B cell (primary cell): ENCODE measurements around the gene DQX1. TPM values are rescaled to one million over a fixed set of nuclear protein-coding genes. Genes with fewer than 3 reads are reported as not detected.

Experiments
- ATAC-seq: fragments of 200-7000 bp; cut with Tn5 transposase; one replicate; pipeline ENCODE4 v1.10.0; 2021; ENCODE audit warnings: low read depth, mild to moderate bottlenecking, moderate number of reproducible peaks, moderate library complexity
- CTCF ChIA-PET: fragments of 350-600 bp; sonication (Branson Sonifier 250); formaldehyde crosslinking; loops from one replicate; lab custom pipeline; 2021; ENCODE audit warnings: antibody characterized with exemption, inconsistent platforms; lab: Charles Lee
- POLR2A ChIA-PET: fragments of 350-600 bp; sonication (Branson Sonifier 250); formaldehyde crosslinking; loops from one replicate; lab custom pipeline; 2021; ENCODE audit warnings: antibody characterized with exemption; lab: Charles Lee
- DNase-seq: peaks from one replicate; pipeline ENCODE4 v3.0.0; 2013
- H2AFZ ChIP-seq: 2 replicates; pipeline ENCODE4 v1.6.1; 2012; ENCODE audit warnings: mild to moderate bottlenecking, low read depth, low read length; ENCODE audit not compliant: insufficient read depth, poor library complexity, severe bottlenecking
- H3K27ac ChIP-seq, 2 donors: 1 replicate in 1 of 2; 2 replicates in 1 of 2; pipeline ENCODE4 v1.5.1; 2012 to 2013; ENCODE audit warnings: low read length in 2 of 2, mild to moderate bottlenecking in 2 of 2, moderate library complexity in 1 of 2
- H3K27me3 ChIP-seq, 4 experiments: fragments of 200-600 bp in 1 of 4; sonication (generic) in 1 of 4; replicated peaks in 1 of 4; 1 replicate in 2 of 4; 2 replicates in 2 of 4; pipeline versions ENCODE4 v1.6.1 to v1.7.0; 2013 to 2016; ENCODE audit warnings: low read length in 3 of 4, mild to moderate bottlenecking in 2 of 4, mixed read lengths in 1 of 4, moderate library complexity in 1 of 4; ENCODE audit not compliant: insufficient read depth in 4 of 4, control insufficient read depth in 3 of 4; ENCODE audit errors: control extremely low read depth in 1 of 4
- H3K36me3 ChIP-seq, 2 experiments: replicated peaks in 1 of 2; 1 replicate in 1 of 2; 2 replicates in 1 of 2; pipeline versions ENCODE4 v1.6.1 to v1.7.1; 2013; ENCODE audit warnings: low read length in 1 of 2; ENCODE audit not compliant: insufficient read depth in 2 of 2, control insufficient read depth in 1 of 2; ENCODE audit errors: control extremely low read depth in 1 of 2, extremely low read depth in 1 of 2
- H3K4me1 ChIP-seq, 2 donors: fragments of 200-600 bp in 1 of 2; sonication (generic) in 1 of 2; 1 replicate in 1 of 2; 2 replicates in 1 of 2; pipeline versions ENCODE4 v1.5.1 to v1.6.1; 2013 to 2017; ENCODE audit warnings: low read length in 2 of 2; ENCODE audit not compliant: control insufficient read depth in 2 of 2, insufficient read depth in 2 of 2
- H3K4me2 ChIP-seq: replicated peaks from 2 replicates; pipeline ENCODE3; 2012; ENCODE audit warnings: mild to moderate bottlenecking, low read depth, low read length; ENCODE audit not compliant: poor library complexity, severe bottlenecking
- H3K4me3 ChIP-seq, 5 experiments: fragments of 200-600 bp in 1 of 5; sonication (generic) in 1 of 5; 1 replicate in 3 of 5; 2 replicates in 2 of 5; pipeline versions ENCODE4 v1.5.1 to v1.7.0; 2011 to 2016; ENCODE audit warnings: low read length in 4 of 5, mild to moderate bottlenecking in 4 of 5, low read depth in 2 of 5, control low read depth in 1 of 5, moderate library complexity in 1 of 5; ENCODE audit not compliant: insufficient read depth in 1 of 5; ENCODE audit errors: control extremely low read depth in 1 of 5, extremely low read depth in 1 of 5
- H3K79me2 ChIP-seq: fragments of 200-600 bp; sonication (generic); one replicate; pipeline ENCODE4 v1.6.0; 2016; ENCODE audit warnings: low read length; ENCODE audit not compliant: control insufficient read depth, insufficient read depth
- H3K9ac ChIP-seq: fragments of 200-600 bp; sonication (generic); 2 replicates; pipeline ENCODE4 v1.6.1; 2017; ENCODE audit warnings: mild to moderate bottlenecking, low read length, moderate library complexity
- H3K9me3 ChIP-seq, 3 donors: one replicate each; pipeline versions ENCODE4 v1.6.1 to v1.7.1; 2013; ENCODE audit warnings: low read length in 2 of 3; ENCODE audit not compliant: control insufficient read depth in 2 of 3, insufficient read depth in 1 of 3; ENCODE audit errors: control extremely low read depth in 1 of 3
- H4K20me1 ChIP-seq: 2 replicates; pipeline ENCODE4 v1.6.0; 2012; ENCODE audit warnings: mild to moderate bottlenecking, low read length; ENCODE audit not compliant: insufficient read depth, control insufficient read depth, poor library complexity, severe bottlenecking
- H3K27ac Mint-ChIP-seq: one replicate; pipeline ENCODE4 v1.8.0; 2021; ENCODE audit warnings: mixed read lengths
- H3K27me3 Mint-ChIP-seq: one replicate; pipeline ENCODE4 v1.8.0; 2021; ENCODE audit warnings: mixed read lengths
- H3K4me1 Mint-ChIP-seq: one replicate; pipeline ENCODE4 v1.8.0; 2021; ENCODE audit warnings: mixed read lengths
- H3K4me3 Mint-ChIP-seq: one replicate; pipeline ENCODE4 v1.8.0; 2021; ENCODE audit warnings: mixed read lengths
- H3K9me3 Mint-ChIP-seq: one replicate; pipeline ENCODE4 v1.8.0; 2022; ENCODE audit warnings: mixed read lengths; ENCODE audit not compliant: insufficient read depth
- CTCF ChIP-seq: fragments of 200-600 bp; IDR thresholded peaks from one replicate; pipeline ENCODE4 v1.8.0; 2022; ENCODE audit warnings: antibody characterized with exemption, mild to moderate bottlenecking
- EZH2 ChIP-seq: IDR thresholded peaks from 2 replicates; pipeline ENCODE4 v1.6.1; 2012; ENCODE audit warnings: borderline replicate concordance, low read depth, mild to moderate bottlenecking, moderate library complexity, low read length; ENCODE audit not compliant: insufficient read depth, poor library complexity, severe bottlenecking
- WGBS: methylation state at CpG from one replicate; pipeline ENCODE4 v1.1.5; 2013; ENCODE audit warnings: missing lambda C conversion rate; ENCODE audit not compliant: insufficient coverage; 5-methylcytosine and 5-hydroxymethylcytosine counted together
- intact Hi-C: fragments of 100-400 bp; cut with micrococcal nuclease; formaldehyde crosslinking; loops from one replicate; pipeline ENCODE4 v1.10.0; 2022
- polyA plus RNA-seq: library from polyadenylated mRNA; depleted of rRNA; stranded (reverse); fragments of >200 nt; gene quantifications from 2 replicates; pipeline ENCODE4 v1.2.3, GENCODE V29; 2012
- total RNA-seq, 2 donors: library from RNA; stranded (reverse); fragments of 120-200 nt in 1 of 2; gene quantifications; 1 replicate in 1 of 2; 2 replicates in 1 of 2; pipeline versions ENCODE4 v1.2.3 to v1.2.4, GENCODE V29; 2013 to 2022

The DQX1 gene
- total and polyA plus RNA-seq, 2 donors (not counting 1 experiment from before 2014, with no cell fraction given) = 0.46 to 0.57 TPM

- H4K20me1 ChIP-seq = no peaks in the 10 kb centered on the region
- H2AFZ ChIP-seq = no peak overlapping the region
- no peak for DNase-seq
- no peak for ATAC-seq
- H3K4me2 ChIP-seq = peak overlapping the region; percentile 86
- H3K4me1 Mint-ChIP-seq = peaks cover 29% of the 10 kb centered on the region
- no peak overlapping the region for H3K27ac ChIP-seq
- ChIA-PET CTCF (interaction anchor here (1.4 to 3.0 kb wide), 4 partner anchors 8 to 291 kb away, joined by 3 to 11 read pairs (median 6); partner anchors contain the start of genes CCDC142 and TTC31), POLR2A (interaction anchor here (1.5 kb wide), 1 partner anchor 82 kb away, joined by 3 read pairs; the partner anchor contains the start of gene WBP1)
- no peak for TF ChIP-seq EZH2
- TF ChIP-seq CTCF = no peak
- no peaks in the 10 kb centered on the region for H3K79me2 ChIP-seq
- no peaks in the 10 kb centered on the region for H3K27me3 ChIP-seq
- no peak overlapping the region for H3K4me3 Mint-ChIP-seq
- H3K36me3 ChIP-seq = no peaks in the 10 kb centered on the region
- H3K9ac ChIP-seq = no peak overlapping the region
- no peak overlapping the region for H3K27ac Mint-ChIP-seq
- 100% methylated on average over 5 of the region's 5 CpGs for WGBS
- H3K4me3 ChIP-seq = no peak overlapping the region
- H3K9me3 ChIP-seq = no peaks in the 10 kb centered on the region
- intact Hi-C loops = no loop called here
- no peaks in the 10 kb centered on the region for H3K27me3 Mint-ChIP-seq
- H3K9me3 Mint-ChIP-seq = no peaks in the 10 kb centered on the region
- H3K4me1 ChIP-seq = peaks cover 18 to 29% of the 10 kb centered on the region in 2 donors
Measured at GRCh38 chr2:74540291-74540690, 14.3 kb upstream of the DQX1 start.

GRCh38 chr2:74538881-74539339, 12.9 kb upstream of the DQX1 start:
- Histone ChIP-seq H3K27ac (peak overlapping the region; percentile 76 to 90), H3K4me3 (peak overlapping the region in 4 of 5 experiments; percentile 49 to 66 (median 54)), H2AFZ (peak overlapping the region; percentile 77), H3K4me1 (peaks cover 18 to 29% of the 10 kb centered on the region in 2 donors), H3K9me3 (no peaks in the 10 kb centered on the region), H4K20me1 (no peaks in the 10 kb centered on the region), H3K36me3 (peaks cover 0 to 1% of the 10 kb centered on the region in 2 experiments), H3K9ac (peak overlapping the region; percentile 72), H3K4me2 (peak overlapping the region; percentile 86), H3K79me2 (no peaks in the 10 kb centered on the region), H3K27me3 (no peaks in the 10 kb centered on the region)
- intact Hi-C loops = no loop called here
- CTCF ChIA-PET = interaction anchor here (0.7 to 3.0 kb wide), 7 partner anchors 8 to 289 kb away, joined by 3 to 11 read pairs (median 6); partner anchors contain the start of genes CCDC142, PCGF1 and TTC31
- H3K4me1 Mint-ChIP-seq = peaks cover 29% of the 10 kb centered on the region
- DNase-seq = peak; percentile 76
- H3K27me3 Mint-ChIP-seq = no peaks in the 10 kb centered on the region
- no peaks in the 10 kb centered on the region for H3K9me3 Mint-ChIP-seq
- peak overlapping the region; percentile 89 for H3K4me3 Mint-ChIP-seq
- peak; percentile 80 for ATAC-seq
- peak overlapping the region; percentile 95 for H3K27ac Mint-ChIP-seq
- TF ChIP-seq EZH2 = no peak
- no peak for TF ChIP-seq CTCF
- POLR2A ChIA-PET = interaction anchor here (1.0 to 1.7 kb wide), 5 partner anchors 9 to 81 kb away, joined by 3 to 10 read pairs (median 4); partner anchors contain the start of genes AUP1, HTRA2, PCGF1 and WBP1
- WGBS = 6% methylated on average over 5 of the region's 7 CpGs
